SK-N-SH (cell line): ENCODE results near the gene PLK2. TPM values are rescaled to one million over a fixed set of nuclear protein-coding genes. Genes with fewer than 3 reads are reported as not detected.

Experiments used
- CTCF ChIA-PET: fragments of 300-600, 350-600 bp; formaldehyde crosslinking; extraction: SDS; loops from one replicate; lab custom pipeline; 2021; lab: Yijun Ruan, JAX
- POLR2A ChIA-PET: fragments of 350-600 bp; sonication (Branson Sonifier 250); formaldehyde crosslinking; extraction: SDS; loops from one replicate; lab custom pipeline; 2020; ENCODE audit warnings: antibody characterized with exemption, inconsistent platforms; lab: Yijun Ruan, JAX
- DNase-seq: peaks from one replicate; pipeline ENCODE4 v3.0.0; 2012
- H2AFZ ChIP-seq: fragments of 200-600 bp; sonication (generic); 2 replicates; pipeline ENCODE4 v1.8.1; 2016; ENCODE audit warnings: antibody characterized with exemption, mild to moderate bottlenecking, low read depth
- H3F3A ChIP-seq: fragments of 200-600 bp; sonication (generic); replicated peaks from 2 replicates; pipeline ENCODE3; 2016; ENCODE audit warnings: antibody characterized with exemption, mild to moderate bottlenecking; ENCODE audit not compliant: insufficient read depth
- H3K27ac ChIP-seq, 2 experiments: fragments of 200-500 bp in 1 of 2; fragments of 200-600 bp in 1 of 2; sonication (Bioruptor generic) in 1 of 2; sonication (generic), shearing (Covaris generic) in 1 of 2; 2 replicates each; pipeline versions ENCODE4 v1.5.1 to v1.6.1; 2014 to 2016; ENCODE audit warnings: low read depth in 2 of 2, inconsistent platforms in 1 of 2, low read length in 1 of 2, mild to moderate bottlenecking in 1 of 2, mixed read lengths in 1 of 2
- H3K27me3 ChIP-seq: fragments of 200-600 bp; sonication (generic), shearing (Covaris generic); 2 replicates; pipeline ENCODE4 v1.6.1; 2016; ENCODE audit warnings: mixed run types; ENCODE audit not compliant: insufficient read depth
- H3K36me3 ChIP-seq, 2 experiments: fragments of 200-500 bp in 1 of 2; fragments of 200-600 bp in 1 of 2; sonication (Bioruptor generic) in 1 of 2; sonication (generic) in 1 of 2; replicated peaks in 1 of 2; 2 replicates each; pipeline versions ENCODE3 to v1.5.1; 2014 to 2016; ENCODE audit warnings: low read length in 1 of 2, mild to moderate bottlenecking in 1 of 2; ENCODE audit not compliant: insufficient read depth in 2 of 2, control insufficient read depth in 1 of 2
- H3K4me1 ChIP-seq, 2 experiments: fragments of 200-500 bp in 1 of 2; fragments of 200-600 bp in 1 of 2; sonication (Bioruptor generic) in 1 of 2; sonication (generic), shearing (Covaris generic) in 1 of 2; 2 replicates each; pipeline versions ENCODE4 v1.5.1 to v1.6.1; 2014 to 2016; ENCODE audit warnings: low read depth in 1 of 2, low read length in 1 of 2, mixed run types in 1 of 2; ENCODE audit not compliant: insufficient read depth in 2 of 2, control insufficient read depth in 1 of 2
- H3K4me2 ChIP-seq: fragments of 200-600 bp; sonication (generic), shearing (Covaris generic); 2 replicates; pipeline ENCODE4 v1.6.1; 2017; ENCODE audit warnings: mixed run types
- H3K4me3 ChIP-seq, 2 experiments: fragments of 200-500 bp in 1 of 2; fragments of 200-600 bp in 1 of 2; sonication (Bioruptor generic) in 1 of 2; sonication (generic), shearing (Covaris generic) in 1 of 2; 2 replicates each; pipeline versions ENCODE4 v1.5.1 to v1.8.1; 2014 to 2016; ENCODE audit warnings: low read depth in 2 of 2, inconsistent platforms in 1 of 2, low read length in 1 of 2, mild to moderate bottlenecking in 1 of 2, mixed read lengths in 1 of 2, moderate library complexity in 1 of 2
- H3K79me2 ChIP-seq: fragments of 200-600 bp; sonication (generic); 2 replicates; pipeline ENCODE4 v1.8.1; 2017; ENCODE audit warnings: mild to moderate bottlenecking; ENCODE audit not compliant: insufficient read depth
- H3K9ac ChIP-seq: fragments of 200-600 bp; sonication (generic); 2 replicates; pipeline ENCODE4 v1.6.1; 2017; ENCODE audit warnings: mixed run types
- H3K9me2 ChIP-seq: fragments of 200-600 bp; sonication (generic); 2 replicates; pipeline ENCODE4 v1.6.1; 2017; ENCODE audit warnings: mixed run types
- H3K9me3 ChIP-seq: fragments of 200-600 bp; sonication (generic); 2 replicates; pipeline ENCODE4 v1.6.1; 2017; ENCODE audit warnings: mixed run types, mild to moderate bottlenecking, moderate library complexity
- H4K20me1 ChIP-seq: fragments of 200-600 bp; sonication (generic); 2 replicates; pipeline ENCODE4 v1.6.1; 2017; ENCODE audit warnings: mild to moderate bottlenecking, mixed run types; ENCODE audit not compliant: insufficient read depth
- CHD2 ChIP-seq: fragments of 150-350 bp; IDR thresholded peaks from 2 replicates; pipeline ENCODE4 v1.6.1; 2018; ENCODE audit warnings: low read length; ENCODE audit not compliant: partially characterized antibody
- CTCF ChIP-seq: fragments of 200-600 bp; sonication (generic); IDR thresholded peaks from 2 replicates; pipeline ENCODE4 v1.6.1; 2017; ENCODE audit warnings: antibody characterized with exemption, mild to moderate bottlenecking, moderate library complexity
- EP300 ChIP-seq, 2 experiments: IDR thresholded peaks; 2 replicates each; pipeline versions ENCODE4 v1.4.0 to v1.6.1; 2012; ENCODE audit warnings: borderline replicate concordance in 1 of 2, low read depth in 1 of 2, low read length in 1 of 2
- EZH2phosphoT487 ChIP-seq: fragments of 200-600 bp; sonication (generic); IDR thresholded peaks from 2 replicates; pipeline ENCODE4 v1.6.1; 2017; ENCODE audit warnings: low read depth, mixed run types, mild to moderate bottlenecking, antibody characterized with exemption, moderate library complexity, borderline replicate concordance
- FOSL2 ChIP-seq: IDR thresholded peaks from 2 replicates; pipeline ENCODE4 v1.4.0; 2012; ENCODE audit warnings: low read depth, mild to moderate bottlenecking, moderate library complexity, borderline replicate concordance
- FOXJ3 ChIP-seq: sonication (generic); formaldehyde crosslinking; IDR thresholded peaks from 2 replicates; pipeline ENCODE4 v1.5.1; 2020; ENCODE audit warnings: mild to moderate bottlenecking, missing genetic modification reagents
- FOXM1 ChIP-seq: IDR thresholded peaks from 2 replicates; pipeline ENCODE4 v1.4.0; 2012; ENCODE audit warnings: low read depth, mild to moderate bottlenecking
- GABPA ChIP-seq: IDR thresholded peaks from 2 replicates; pipeline ENCODE4 v1.4.0; 2012; ENCODE audit warnings: low read depth, mild to moderate bottlenecking
- GATA2 ChIP-seq: sonication (generic); formaldehyde crosslinking; IDR thresholded peaks from 2 replicates; pipeline ENCODE4 v1.5.0; 2020; ENCODE audit warnings: mild to moderate bottlenecking, missing genetic modification reagents
- JUND ChIP-seq: IDR thresholded peaks from 2 replicates; pipeline ENCODE4 v1.4.0; 2012
- MAX ChIP-seq: IDR thresholded peaks from 2 replicates; pipeline ENCODE4 v1.4.0; 2012; ENCODE audit warnings: low read depth
- POLR2AphosphoS5 ChIP-seq: IDR thresholded peaks from 2 replicates; pipeline ENCODE4 v1.6.1; 2012; ENCODE audit warnings: low read depth, low read length
- RAD21 ChIP-seq: IDR thresholded peaks from 2 replicates; pipeline ENCODE4 v1.6.1; 2012; ENCODE audit warnings: mild to moderate bottlenecking, low read length
- RCOR1 ChIP-seq: fragments of 150-350 bp; IDR thresholded peaks from 2 replicates; pipeline ENCODE4 v1.6.1; 2017; ENCODE audit warnings: antibody characterized with exemption, low read length
- REST ChIP-seq: IDR thresholded peaks from 2 replicates; pipeline ENCODE4 v1.6.1; 2012; ENCODE audit warnings: mild to moderate bottlenecking, low read depth, low read length, moderate library complexity
- RFX5 ChIP-seq: IDR thresholded peaks from 2 replicates; pipeline ENCODE4 v1.6.1; 2012; ENCODE audit warnings: mild to moderate bottlenecking, improper control_type of control experiment, low read length
- SMC3 ChIP-seq: IDR thresholded peaks from 2 replicates; pipeline ENCODE4 v1.6.1; 2012; ENCODE audit warnings: low read depth, low read length, improper control_type of control experiment
- TCF12 ChIP-seq: IDR thresholded peaks from 2 replicates; pipeline ENCODE4 v1.4.0; 2012
- USF2 ChIP-seq: fragments of 150-350 bp; IDR thresholded peaks from 2 replicates; pipeline ENCODE4 v1.6.1; 2017; ENCODE audit warnings: antibody characterized with exemption, low read length, low read depth, borderline replicate concordance
- WGBS: methylation state at CpG from one replicate; pipeline ENCODE4 v1.1.6; 2017; ENCODE audit warnings: low lambda C conversion rate; 5-methylcytosine and 5-hydroxymethylcytosine counted together
- polyA plus RNA-seq, 3 experiments: library from polyadenylated mRNA; depleted of rRNA; stranded (reverse); fragments of >200 nt; gene quantifications; 2 replicates each; pipeline ENCODE4 v1.2.3, GENCODE V29; 2012

PLK2 gene
- polyA plus RNA-seq, 1 of the 3 experiments (the other 2 are of a cell fraction): 157 TPM

- Histone ChIP-seq H3K4me3 (no peak overlapping the region), H3K4me2 (no peak overlapping the region), H3F3A (no peaks in the 10 kb centered on the region), H4K20me1 (no peaks in the 10 kb centered on the region), H3K9me2 (no peaks in the 10 kb centered on the region), H3K4me1 (no peaks in the 10 kb centered on the region; a peak in 1 of 4 replicates), H3K9ac (no peak overlapping the region), H3K9me3 (no peaks in the 10 kb centered on the region), H3K79me2 (no peaks in the 10 kb centered on the region), H3K27me3 (no peaks in the 10 kb centered on the region), H2AFZ (no peak overlapping the region), H3K27ac (no peak overlapping the region), H3K36me3 (no peaks in the 10 kb centered on the region)
- no peak for DNase-seq
- ChIA-PET CTCF (interaction anchor here (0.9 to 6.3 kb wide), 9 partner anchors 10 to 884 kb away, joined by 3 to 100 read pairs (median 4); no protein-coding TSS in a partner anchor), POLR2A (no interaction called here)
- WGBS: 38% methylated on average over 3 of the region's 3 CpGs
- TF ChIP-seq GABPA (no peak), CTCF (peak; percentile 34; the same call in 1 of the 2 replicates)
Measured at GRCh38 chr5:58496488-58496887, 36.6 kb upstream of the PLK2 start.

GRCh38 chr5:58493141-58493540 lies 33.3 kb upstream of the PLK2 start:
- no peaks in the 10 kb centered on the region for H3K9me2 ChIP-seq
- no peak overlapping the region for H3K4me2 ChIP-seq
- H3K79me2 ChIP-seq: no peaks in the 10 kb centered on the region
- DNase-seq: no peak
- H3K27ac ChIP-seq: no peak overlapping the region; a peak in 1 of 4 replicates
- no peaks in the 10 kb centered on the region for H3K36me3 ChIP-seq
- no peak overlapping the region for H3K9ac ChIP-seq
- H3K9me3 ChIP-seq: no peaks in the 10 kb centered on the region
- no peaks in the 10 kb centered on the region for H3F3A ChIP-seq
- TF ChIP-seq USF2 (no peak), RCOR1 (no peak), GATA2 (no peak), MAX (no peak), REST (no peak), RFX5 (no peak), POLR2AphosphoS5 (no peak), CTCF (no peak), CHD2 (no peak), GABPA (no peak), FOSL2 (no peak), FOXM1 (no peak), FOXJ3 (CRISPR knock-in tag) (no peak), EP300 (IDR thresholded peaks at IDR 0.05; ENCODE audit: borderline replicate concordance in 1 of 2, low read depth in 1 of 2, low read length in 1 of 2) (no peak), TCF12 (no peak), SMC3 (no peak), JUND (no peak), RAD21 (no peak), EZH2phosphoT487 (no peak)
- no peaks in the 10 kb centered on the region for H3K27me3 ChIP-seq
- CTCF ChIA-PET: interaction anchor here (0.8 to 4.4 kb wide), 4 partner anchors 15 to 393 kb away, joined by 3 to 28 read pairs (median 6); no protein-coding TSS in a partner anchor
- no peaks in the 10 kb centered on the region for H4K20me1 ChIP-seq
- no peak overlapping the region for H2AFZ ChIP-seq
- H3K4me1 ChIP-seq: no peaks in the 10 kb centered on the region; a peak in 1 of 4 replicates
- POLR2A ChIA-PET: no interaction called here
- no peak overlapping the region for H3K4me3 ChIP-seq
